ENCODE results near the gene OSBPL3. TPM values are rescaled to one million over a fixed set of nuclear protein-coding genes. Genes with fewer than 3 reads are reported as not detected.

OSBPL3 gene
- total and polyA plus RNA-seq, 4 donors, result 0.28 to 3.0 (median 1.1) TPM

GRCh38 chr7:24826662-24827020 lies 153.3 kb downstream of the OSBPL3 start (continued):
- TF ChIP-seq REST (IDR thresholded peaks at IDR 0.05), result no peak
- TF ChIP-seq EGR1 (IDR thresholded peaks at IDR 0.05; ENCODE audit: low read depth in 2 of 2), result no peak
- TF ChIP-seq, protein P1, sequence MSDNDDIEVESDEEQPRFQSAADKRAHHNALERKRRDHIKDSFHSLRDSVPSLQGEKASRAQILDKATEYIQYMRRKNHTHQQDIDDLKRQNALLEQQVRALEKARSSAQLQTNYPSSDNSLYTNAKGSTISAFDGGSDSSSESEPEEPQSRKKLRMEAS (IDR thresholded peaks at IDR 0.05), result no peak
- no peak for TF ChIP-seq HNF4G (IDR thresholded peaks at IDR 0.05)
- no peak for TF ChIP-seq RAD21 (IDR thresholded peaks at IDR 0.05)

GRCh38 chr7:24825931-24826661 lies 153.9 kb downstream of the OSBPL3 start:
- Histone ChIP-seq H3K4me1 (ENCODE audit: control insufficient read depth in 4 of 4, insufficient read depth in 4 of 4, low read length in 3 of 4) (no peaks in the 10 kb centered on the region), H3K27ac (ENCODE audit: low read depth in 1 of 2, low read length in 2 of 2) (no peak overlapping the region), H3K36me3 (ENCODE audit: control insufficient read depth in 4 of 4, insufficient read depth in 3 of 4, low read depth in 1 of 4, low read length in 3 of 4) (no peaks in the 10 kb centered on the region), H3K27me3 (ENCODE audit: control insufficient read depth in 4 of 4, insufficient read depth in 4 of 4, low read length in 3 of 4) (no peaks in the 10 kb centered on the region), H3K9ac (ENCODE audit: low read depth in 1 of 2, low read length in 2 of 2) (no peak overlapping the region), H3K4me3 (ENCODE audit: low read depth in 1 of 3, low read length in 3 of 3) (no peak overlapping the region), H3K9me3 (ENCODE audit: control insufficient read depth in 4 of 4, low read length in 3 of 4) (no peaks in the 10 kb centered on the region)
- WGBS, result 63% methylated on average over 6 of the region's 6 CpGs
- no peak for DNase-seq (ENCODE audit: low spot score)
- peak in 1 of 2 donors; percentile 19 for TF ChIP-seq RXRA (IDR thresholded peaks at IDR 0.05)
- no peak for TF ChIP-seq TAF1 (conservative IDR thresholded peaks at IDR 0.05)
- TF ChIP-seq FOXA1 (IDR thresholded peaks at IDR 0.05), result no peak
- TF ChIP-seq HNF4G (IDR thresholded peaks at IDR 0.05), result peak; percentile 38
- TF ChIP-seq RAD21 (IDR thresholded peaks at IDR 0.05), result no peak
- TF ChIP-seq, protein P1 (IDR thresholded peaks at IDR 0.05), result no peak
- TF ChIP-seq FOXA2 (IDR thresholded peaks at IDR 0.05), result no peak
- TF ChIP-seq YY1 (IDR thresholded peaks at IDR 0.05), result no peak
- TF ChIP-seq NR2F2 (IDR thresholded peaks at IDR 0.05), result no peak
- TF ChIP-seq ZBTB33 (IDR thresholded peaks at IDR 0.05), result no peak
- TF ChIP-seq EGR1 (IDR thresholded peaks at IDR 0.05; ENCODE audit: low read depth in 2 of 2), result no peak
- peak; percentile 85 to 87 for TF ChIP-seq JUND (IDR thresholded peaks at IDR 0.05)
- TF ChIP-seq GABPA (IDR thresholded peaks at IDR 0.05 in 1 of 2, conservative IDR thresholded peaks at IDR 0.05 in 1 of 2), result no peak
- peak; percentile 42 to 58 for TF ChIP-seq HNF4A (conservative IDR thresholded peaks at IDR 0.05)
- peak; percentile 32 for TF ChIP-seq ATF3 (IDR thresholded peaks at IDR 0.05)
- TF ChIP-seq, protein P2, sequence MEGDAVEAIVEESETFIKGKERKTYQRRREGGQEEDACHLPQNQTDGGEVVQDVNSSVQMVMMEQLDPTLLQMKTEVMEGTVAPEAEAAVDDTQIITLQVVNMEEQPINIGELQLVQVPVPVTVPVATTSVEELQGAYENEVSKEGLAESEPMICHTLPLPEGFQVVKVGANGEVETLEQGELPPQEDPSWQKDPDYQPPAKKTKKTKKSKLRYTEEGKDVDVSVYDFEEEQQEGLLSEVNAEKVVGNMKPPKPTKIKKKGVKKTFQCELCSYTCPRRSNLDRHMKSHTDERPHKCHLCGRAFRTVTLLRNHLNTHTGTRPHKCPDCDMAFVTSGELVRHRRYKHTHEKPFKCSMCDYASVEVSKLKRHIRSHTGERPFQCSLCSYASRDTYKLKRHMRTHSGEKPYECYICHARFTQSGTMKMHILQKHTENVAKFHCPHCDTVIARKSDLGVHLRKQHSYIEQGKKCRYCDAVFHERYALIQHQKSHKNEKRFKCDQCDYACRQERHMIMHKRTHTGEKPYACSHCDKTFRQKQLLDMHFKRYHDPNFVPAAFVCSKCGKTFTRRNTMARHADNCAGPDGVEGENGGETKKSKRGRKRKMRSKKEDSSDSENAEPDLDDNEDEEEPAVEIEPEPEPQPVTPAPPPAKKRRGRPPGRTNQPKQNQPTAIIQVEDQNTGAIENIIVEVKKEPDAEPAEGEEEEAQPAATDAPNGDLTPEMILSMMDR (IDR thresholded peaks at IDR 0.05; ENCODE audit: low read depth, low read length, missing input control), result no peak
- no peak for TF ChIP-seq REST (IDR thresholded peaks at IDR 0.05)
- TF ChIP-seq SP1 (IDR thresholded peaks at IDR 0.05), result peak; percentile 28

Data from liver (tissue), 9 donors.